HG03280 (cell line): Measurements from ENCODE around the gene C5AR2.
"Not testable (repeated sequence)": the region's sequence is repeated elsewhere in the genome, so short reads cannot be mapped to it uniquely, and the experiment has no call there.

ENCODE experiments used
- ATAC-seq: cut with Tn5 transposase; IDR thresholded peaks from one replicate; pipeline ENCODE4 v1.9.1; 2021; ENCODE audit warnings: mild to moderate bottlenecking, moderate library complexity; ENCODE audit not compliant: unreplicated experiment

Gene C5AR2

GRCh38 chr19:47383890-47384289 is 51.9 kb downstream of the C5AR2 start:
- ATAC-seq: not testable (repeated sequence)

GRCh38 chr19:47384533-47384932 is 52.6 kb downstream of the C5AR2 start:
- not testable (repeated sequence) for ATAC-seq

- ATAC-seq: not testable (repeated sequence)
These were observed 54.6 kb downstream of the C5AR2 start for GRCh38 chr19:47386582-47386981.

- not testable (repeated sequence) for ATAC-seq
These were observed 55.6 kb downstream of the C5AR2 start for GRCh38 chr19:47387623-47388022.

- ATAC-seq: not testable (repeated sequence)
These were observed 56.7 kb downstream of the C5AR2 start for GRCh38 chr19:47388721-47389120.

- ATAC-seq: no peak
These were observed 57.2 kb downstream of the C5AR2 start for GRCh38 chr19:47389150-47389556.

GRCh38 chr19:47390533-47391488 is 58.8 kb downstream of the C5AR2 start:
- no peak for ATAC-seq

- ATAC-seq: no peak
These were observed 59.7 kb downstream of the C5AR2 start for GRCh38 chr19:47391510-47392223.
